Measurements from ENCODE around the gene FNIP1.
"Not testable (repeated sequence)": the region's sequence is repeated elsewhere in the genome, so short reads cannot be mapped to it uniquely, and the experiment has no call there.

FNIP1 gene

DNA sequence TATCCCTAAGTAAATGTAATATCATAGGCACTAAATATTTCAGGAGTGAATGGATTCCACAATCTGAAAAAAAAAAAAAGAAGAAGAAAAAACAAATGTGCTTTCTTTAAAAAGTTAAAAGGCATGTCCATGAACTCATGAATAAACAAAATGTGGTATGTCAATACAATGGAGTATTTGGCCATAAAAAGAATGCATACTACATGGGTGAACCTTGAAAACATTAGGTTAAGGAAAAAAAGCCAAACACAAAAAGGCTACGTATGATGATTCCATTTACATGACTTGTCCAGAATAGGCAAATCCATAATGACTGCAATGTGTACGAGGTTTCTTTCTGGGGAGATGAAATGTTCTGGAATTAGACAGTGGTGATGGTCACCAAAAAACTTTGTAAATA, 45.3 kb downstream of the FNIP1 start:
- DNase-seq (ENCODE audit: low read depth in 1 of 2, low spot score in 1 of 2) = no peak

DNA sequence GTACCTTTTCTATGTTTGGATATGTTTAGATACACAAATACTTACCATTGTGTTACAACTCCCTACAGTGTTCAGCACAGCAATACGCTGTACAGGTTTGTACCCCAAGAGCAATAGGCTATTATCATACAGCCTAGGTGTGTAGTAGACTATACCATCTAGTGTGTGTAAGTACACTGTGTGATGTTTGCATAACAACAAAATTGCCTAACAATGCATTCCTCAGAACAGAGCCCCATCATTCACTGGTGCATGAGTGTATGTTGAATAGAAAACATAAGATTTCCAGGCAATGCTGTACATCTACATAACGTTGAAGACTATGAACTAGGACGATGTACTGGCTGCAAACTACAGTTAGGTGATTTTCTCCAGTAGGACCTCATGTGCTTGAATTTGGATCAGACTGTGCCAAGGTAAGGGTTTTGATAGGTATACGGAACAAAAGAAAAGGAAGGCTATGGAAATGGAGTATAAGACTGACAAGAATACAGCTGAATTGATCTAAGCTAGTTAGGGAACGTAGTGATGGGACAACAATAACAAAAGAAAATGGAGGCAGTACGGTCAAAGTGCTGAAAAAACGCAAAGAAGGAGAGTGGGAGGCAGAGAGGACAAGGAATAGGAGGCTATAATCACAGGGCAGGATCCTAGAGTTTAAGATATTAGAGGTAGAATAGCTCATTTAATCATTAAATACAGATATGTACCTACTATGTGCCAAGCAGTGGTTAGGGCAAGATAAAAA, 46.9 kb downstream of the FNIP1 start:
- no peak for DNase-seq (ENCODE audit: low read depth in 1 of 2, low spot score in 1 of 2)

DNA sequence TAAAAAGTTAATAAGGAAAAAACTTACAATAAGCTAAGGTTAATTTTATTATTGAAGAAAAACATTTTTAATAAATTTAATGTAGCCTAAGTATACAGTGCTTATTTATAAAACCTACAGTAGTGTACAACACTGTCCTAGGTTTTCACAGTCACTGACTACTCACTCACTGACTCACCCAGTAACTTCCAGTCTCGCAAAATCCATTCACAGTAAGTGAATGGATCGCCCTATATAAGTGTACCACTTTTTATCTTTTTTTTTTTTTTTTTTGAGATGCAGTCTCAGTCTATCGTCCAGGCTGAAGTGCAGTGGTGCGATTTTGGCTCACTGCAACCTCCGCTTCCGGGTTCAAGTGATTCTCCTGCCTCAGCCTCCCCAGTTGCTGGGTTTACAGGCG, 47.7 kb downstream of the FNIP1 start:
- DNase-seq (ENCODE audit: low read depth in 1 of 2, low spot score in 1 of 2) = no peak

DNA sequence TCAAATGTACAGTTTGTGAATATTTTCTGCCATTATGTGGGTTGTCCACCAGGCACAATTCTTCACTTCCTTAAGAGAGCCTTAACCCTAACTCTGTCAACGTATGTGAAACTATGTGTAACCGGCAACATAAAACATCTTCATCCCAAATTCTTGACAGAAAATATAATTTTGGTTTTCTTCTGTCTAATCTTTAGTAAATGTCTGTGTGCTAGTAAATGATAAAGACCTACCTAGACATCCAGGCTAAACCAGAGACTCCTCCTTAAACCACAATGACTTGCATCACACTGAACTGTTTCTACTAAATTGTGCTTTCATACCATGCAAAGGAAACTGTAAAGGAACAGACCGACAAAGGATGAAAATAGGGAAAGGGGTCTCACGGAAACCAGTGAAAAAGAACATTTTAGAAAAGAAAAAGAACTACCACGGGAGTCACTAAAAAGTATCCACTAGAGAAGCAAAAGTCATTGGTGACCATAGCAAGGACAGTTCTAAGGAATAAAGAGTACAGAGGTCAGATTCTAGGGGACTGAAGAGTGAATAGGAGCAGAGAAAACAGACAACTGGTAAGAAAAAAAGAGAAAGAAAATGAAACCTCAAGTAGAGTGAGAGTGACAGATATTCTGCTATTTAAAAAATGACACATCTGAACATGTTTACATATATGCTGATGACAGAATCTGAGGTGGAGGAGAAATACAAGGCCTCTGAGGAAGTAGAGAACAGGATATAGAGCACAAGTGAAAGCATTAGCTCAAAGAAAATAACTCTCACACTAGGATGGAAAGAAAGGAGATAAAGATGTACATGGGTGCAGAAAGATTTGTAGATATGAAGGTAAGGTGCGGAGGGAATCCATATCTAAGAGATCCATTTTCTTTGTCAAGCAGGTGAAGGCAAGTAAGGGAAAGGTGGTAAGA, 49.4 kb downstream of the FNIP1 start:
- no peak for DNase-seq (ENCODE audit: low read depth in 1 of 2, low spot score in 1 of 2)

DNA sequence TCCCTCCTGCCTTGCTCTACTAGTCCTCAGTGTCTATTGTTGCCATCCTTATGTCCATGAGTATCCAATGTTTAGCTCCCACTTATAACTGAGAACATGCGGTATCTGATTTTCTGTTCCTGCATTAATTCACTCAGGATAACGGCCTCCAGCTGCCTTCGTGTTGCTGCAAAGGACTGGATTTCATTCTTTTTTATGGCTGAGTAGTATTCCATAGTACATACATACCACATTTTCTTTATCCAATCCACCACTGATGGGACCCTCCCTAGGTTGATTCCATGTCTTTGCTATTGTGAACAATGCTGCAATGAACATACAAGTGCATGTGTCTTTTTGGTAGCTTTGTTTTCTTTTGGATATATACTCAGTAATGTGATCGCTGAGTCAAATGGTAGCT, 50.4 kb downstream of the FNIP1 start:
- DNase-seq (ENCODE audit: low read depth in 1 of 2, low spot score in 1 of 2) = no peak

DNA sequence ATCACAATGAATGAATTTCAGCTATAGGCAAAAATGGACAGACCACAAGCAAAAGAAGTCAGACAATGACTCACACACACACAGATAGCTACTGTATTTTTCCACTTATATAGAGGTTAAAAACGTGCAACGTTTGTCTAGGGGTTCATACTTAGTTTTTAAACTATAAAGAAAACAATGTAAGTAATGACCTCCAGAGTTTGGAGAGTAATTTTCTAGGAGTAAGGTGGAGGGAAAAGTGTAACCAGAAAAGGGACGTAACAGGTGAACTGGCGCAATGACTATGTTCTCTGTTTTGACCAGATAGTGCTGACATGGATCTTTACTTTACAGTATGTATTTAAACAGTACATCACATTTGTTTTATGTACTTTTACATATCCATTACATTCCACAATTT, 51.1 kb downstream of the FNIP1 start:
- DNase-seq (ENCODE audit: low read depth in 1 of 2, low spot score in 1 of 2) = no peak

DNA sequence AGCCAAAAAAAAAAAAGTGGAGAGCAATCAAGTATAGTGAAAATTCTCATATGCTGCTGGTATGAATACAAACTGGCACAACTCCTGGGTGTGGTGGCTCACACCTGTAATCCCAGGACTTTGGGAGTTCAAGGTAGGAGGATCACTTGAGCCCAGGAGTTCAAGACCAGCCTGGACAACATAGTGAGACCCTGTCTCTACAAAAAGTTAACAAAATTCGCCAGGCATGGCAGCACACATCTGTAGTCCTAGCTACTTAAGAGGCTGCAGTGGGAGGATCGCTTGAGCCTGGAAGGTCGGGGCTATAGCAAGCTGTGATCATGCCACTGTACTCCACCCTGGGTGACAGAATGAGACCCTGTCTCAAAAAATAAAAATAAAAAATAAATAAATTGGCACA, 51.7 kb downstream of the FNIP1 start:
- no peak for DNase-seq (ENCODE audit: low read depth in 1 of 2, low spot score in 1 of 2)

DNA sequence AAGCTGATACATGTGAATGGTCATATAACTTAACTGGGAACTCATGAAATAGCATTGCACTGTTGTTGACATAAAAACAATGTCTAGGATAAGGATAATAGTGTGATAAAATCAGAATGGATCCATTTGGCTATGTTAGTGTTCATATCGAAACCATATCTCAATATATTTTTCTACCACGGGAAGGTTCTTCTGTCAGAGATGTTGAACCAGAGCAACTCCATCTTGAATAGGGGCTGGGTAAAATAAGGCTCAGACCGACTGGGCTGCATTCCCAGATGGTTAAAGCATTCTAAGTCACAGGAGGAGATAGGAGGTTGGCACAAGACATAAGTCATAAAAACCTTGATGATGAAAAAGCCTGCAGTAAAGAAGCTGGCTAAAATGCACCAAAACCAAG, 56.3 kb downstream of the FNIP1 start:
- DNase-seq (ENCODE audit: low read depth in 1 of 2, low spot score in 1 of 2) = no peak

DNA sequence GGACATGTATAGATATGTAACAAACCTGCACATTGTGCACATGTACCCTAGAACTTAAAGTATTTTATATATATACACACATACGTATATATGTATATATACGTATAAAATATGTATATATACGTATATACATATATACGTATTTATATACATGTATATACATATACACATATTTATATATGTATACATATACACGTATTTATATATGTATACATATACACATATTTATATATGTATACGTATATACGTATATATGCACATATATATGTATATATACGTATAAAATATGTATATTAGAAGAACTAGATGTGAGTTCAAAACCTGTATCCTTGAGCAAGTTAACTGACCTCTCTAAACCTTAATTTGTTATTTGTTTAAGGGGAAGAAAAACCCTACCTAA, 61.4 kb downstream of the FNIP1 start:
- DNase-seq (ENCODE audit: low read depth in 1 of 2, low spot score in 1 of 2) = no peak

DNA sequence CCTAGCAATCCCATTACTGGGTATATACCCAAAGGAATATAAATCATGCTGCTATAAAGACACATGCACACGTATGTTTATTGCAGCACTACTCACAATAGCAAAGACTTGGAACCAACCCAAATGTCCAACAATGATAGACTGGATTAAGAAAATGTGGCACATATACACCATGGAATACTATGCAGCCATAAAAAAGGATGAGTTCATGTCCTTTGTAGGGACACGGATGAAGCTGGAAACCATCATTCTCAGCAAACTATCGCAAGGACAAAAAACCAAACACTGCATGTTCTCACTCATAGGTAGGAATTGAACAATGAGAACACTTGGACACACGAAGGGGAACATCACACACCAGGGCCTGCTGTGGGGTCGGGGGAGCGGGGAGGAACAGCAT, 61.9 kb downstream of the FNIP1 start:
- DNase-seq (ENCODE audit: low read depth in 1 of 2, low spot score in 1 of 2) = not testable (repeated sequence)

DNA sequence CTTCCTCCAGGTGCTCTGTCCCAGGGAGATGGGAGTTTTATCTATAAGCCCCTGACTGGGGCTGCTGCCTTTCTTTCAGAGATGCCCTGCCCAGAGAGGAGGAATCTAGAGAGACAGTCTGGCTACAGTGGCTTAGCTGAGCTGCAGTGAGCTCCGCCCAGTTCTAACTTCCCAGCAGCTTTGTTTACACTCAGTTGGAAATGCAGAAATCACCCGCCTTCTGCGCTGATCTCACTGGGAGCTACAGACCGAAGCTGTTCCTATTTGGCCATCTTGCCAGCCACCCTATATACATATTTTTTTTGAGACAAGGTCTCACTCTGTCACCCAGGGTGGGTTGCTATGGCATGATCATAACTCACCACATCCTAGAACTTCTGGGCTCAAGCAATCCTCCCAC, 67.5 kb downstream of the FNIP1 start:
- not testable (repeated sequence) for DNase-seq (ENCODE audit: low read depth in 1 of 2, low spot score in 1 of 2)

DNA sequence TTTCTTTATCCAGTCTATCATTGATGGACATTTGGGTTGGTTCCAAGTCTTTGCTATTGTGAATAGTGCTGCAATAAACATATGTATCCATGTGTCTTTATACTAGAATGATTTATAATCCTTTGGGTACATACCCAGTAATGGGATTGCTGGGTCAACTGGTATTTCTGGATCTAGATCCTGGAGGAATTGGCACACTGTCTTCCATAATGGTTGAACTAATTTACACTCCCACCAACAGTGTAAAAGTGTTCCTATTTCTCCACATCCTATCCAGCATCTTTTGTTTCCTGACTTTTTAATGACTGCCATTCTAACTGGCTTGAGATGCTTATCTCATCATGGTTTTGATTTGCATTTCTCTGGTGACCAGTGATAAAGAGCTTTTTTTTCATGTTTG, 72.7 kb downstream of the FNIP1 start:
- not testable (repeated sequence) for DNase-seq (ENCODE audit: low read depth in 1 of 2, low spot score in 1 of 2)

DNA sequence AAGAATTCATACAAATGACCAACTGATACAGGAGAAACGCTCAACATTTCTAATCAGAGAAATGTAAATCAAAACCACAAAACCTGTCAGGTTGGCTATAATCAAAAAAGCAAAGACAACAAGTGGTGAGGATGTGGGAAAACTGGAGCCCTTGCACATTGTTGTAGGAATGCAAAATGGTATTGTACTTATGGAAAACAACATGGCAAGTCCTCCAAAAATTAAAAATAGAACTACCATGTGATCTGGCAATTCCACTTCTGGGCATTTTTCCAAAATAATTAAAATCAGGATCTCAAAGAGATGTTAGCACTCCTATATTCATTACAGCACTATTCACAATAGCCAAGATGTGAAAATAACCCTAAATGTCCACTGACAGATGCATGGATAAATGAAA, 76.1 kb downstream of the FNIP1 start:
- DNase-seq (ENCODE audit: low read depth in 1 of 2, low spot score in 1 of 2) = no peak

DNA sequence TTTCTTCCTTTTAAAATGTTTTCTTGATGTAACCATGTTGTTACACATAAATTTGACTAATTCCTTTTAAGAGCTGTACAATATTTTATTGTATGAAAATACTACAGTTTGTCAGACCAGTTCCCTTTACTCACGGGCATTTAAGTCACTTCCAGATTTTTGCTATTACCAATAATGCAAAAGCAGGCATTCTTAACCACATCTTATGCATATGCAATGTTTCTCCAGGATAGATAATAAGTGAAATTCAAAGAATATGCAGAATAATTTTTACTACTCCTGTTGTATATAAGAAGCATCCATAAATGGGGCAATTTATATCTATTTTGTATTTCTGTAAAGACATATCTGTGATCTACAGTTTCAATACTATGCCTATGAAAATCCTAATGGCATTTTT, 77.3 kb downstream of the FNIP1 start:
- no peak for DNase-seq (ENCODE audit: low read depth in 1 of 2, low spot score in 1 of 2)

DNA sequence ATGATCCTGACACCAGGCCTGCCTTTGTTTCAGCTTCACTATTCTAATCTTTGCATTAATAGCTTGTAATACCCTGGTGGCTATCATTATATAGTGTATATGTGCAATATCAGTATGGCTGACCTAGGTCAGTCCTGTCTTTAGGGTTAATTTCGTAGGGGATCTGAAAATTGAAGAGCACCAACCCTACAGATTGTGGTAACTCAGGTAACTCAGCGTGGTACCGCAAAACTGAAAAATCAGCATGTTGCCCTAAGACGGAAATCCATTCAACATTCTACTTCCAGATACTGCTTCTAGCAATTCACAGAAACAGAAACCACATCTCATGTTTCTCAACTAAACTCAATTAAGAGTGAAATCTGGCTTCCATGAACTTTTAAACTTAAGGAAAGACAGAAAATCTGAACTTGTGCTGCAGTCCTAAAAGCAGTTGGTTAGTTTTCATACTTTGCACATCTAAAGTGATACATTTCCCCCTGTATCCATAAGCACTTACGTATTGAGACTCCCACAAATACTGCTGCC, 78.3 kb downstream of the FNIP1 start:
- no peak for DNase-seq (ENCODE audit: low read depth in 1 of 2, low spot score in 1 of 2)

DNA sequence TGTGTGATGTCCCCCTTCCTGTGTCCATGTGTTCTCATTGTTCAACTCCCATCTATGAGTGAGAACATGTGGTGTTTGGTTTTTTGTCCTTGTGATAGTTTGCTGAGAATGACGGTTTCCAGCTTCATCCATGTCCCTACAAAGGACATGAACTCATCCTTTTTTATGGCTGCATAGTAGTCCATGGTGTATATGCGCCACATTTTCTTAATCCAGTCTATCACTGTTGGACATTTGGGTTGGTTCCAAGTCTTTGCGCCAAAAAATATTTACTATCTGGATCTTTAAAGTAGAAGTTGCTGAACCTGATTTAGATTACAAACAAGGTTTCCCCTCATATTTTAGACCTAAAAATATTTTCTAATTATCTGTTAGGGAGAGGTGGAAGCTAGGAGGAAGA, 79.7 kb downstream of the FNIP1 start:
- DNase-seq (ENCODE audit: low read depth in 1 of 2, low spot score in 1 of 2) = not testable (repeated sequence)

DNA sequence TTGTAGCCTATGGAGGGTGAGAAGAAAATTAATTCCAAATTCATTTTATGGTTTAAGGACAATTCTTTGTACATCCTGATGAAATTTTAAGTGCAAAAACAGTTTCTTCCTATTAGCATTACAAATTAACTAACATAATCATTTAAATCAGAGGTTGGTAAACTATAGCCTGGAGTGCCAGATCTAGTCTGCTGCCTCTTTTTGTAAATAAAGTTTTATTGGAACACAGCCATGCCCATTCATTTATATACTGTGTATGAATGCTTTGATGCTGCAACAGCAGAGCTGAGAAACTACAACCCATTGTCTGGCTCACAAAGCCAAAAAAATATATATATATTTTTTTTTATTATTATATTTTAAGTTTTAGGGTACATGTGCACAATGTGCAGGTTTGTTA, 80.2 kb downstream of the FNIP1 start:
- DNase-seq (ENCODE audit: low read depth in 1 of 2, low spot score in 1 of 2) = no peak

DNA sequence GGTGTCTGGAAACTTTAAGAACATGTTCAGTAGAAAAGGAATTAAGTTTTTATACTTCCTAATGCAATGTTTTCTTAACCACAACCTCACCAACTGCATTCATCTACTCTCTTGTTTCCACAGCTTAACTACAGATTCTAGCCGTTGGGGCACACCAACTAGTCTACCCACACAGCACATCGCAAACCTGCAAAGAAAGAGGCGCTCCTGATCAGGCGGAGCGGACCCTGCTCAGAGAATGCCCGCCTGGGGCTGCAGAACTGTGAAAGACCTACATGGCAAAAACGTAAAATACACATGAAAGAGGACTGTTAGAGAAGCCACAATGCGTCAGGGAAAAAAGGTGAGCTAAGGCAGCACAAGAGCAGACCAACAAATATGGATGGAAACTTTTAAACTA, 86.4 kb downstream of the FNIP1 start:
- no peak for DNase-seq (ENCODE audit: low read depth in 1 of 2, low spot score in 1 of 2)

DNA sequence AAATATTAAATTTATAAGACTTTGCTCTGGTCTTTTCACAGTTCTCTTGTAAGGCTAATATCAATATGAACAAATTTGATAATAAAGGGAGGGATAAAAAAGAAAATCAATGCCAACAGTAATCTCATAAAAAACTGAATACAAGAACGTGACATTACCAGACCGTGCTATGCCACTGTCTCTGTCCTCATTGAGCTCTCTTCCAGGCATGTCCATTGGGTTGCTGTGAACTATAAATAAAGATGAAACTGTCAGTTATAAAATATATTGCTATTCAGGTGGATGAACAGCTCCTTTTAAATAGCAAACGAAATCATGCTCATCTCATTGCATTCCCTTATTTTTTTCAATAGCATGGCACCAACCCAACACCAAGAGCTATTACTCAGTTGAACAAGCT, 87.8 kb downstream of the FNIP1 start:
- no peak for DNase-seq (ENCODE audit: low read depth in 1 of 2, low spot score in 1 of 2)

DNA sequence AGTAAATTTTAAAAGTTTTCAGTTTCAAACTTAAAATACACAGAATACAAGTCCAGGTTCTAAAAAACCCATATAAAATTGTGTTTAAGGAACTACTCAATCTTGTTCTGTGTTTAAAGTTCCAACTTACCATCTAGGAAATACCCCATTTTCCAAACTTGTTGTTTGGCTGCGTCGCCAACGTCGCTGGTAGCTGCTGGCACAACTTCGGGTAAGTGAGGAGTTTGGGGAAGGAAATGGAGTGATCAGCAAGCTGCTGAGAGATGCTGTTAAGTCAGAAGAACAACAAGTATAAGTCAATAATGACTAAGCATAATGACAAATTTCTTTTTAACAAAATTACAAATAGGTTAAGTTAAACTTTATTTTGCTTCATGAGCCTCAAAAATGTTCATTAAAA, 90.5 kb downstream of the FNIP1 start:
- no peak for DNase-seq (ENCODE audit: low read depth in 1 of 2, low spot score in 1 of 2)

DNA sequence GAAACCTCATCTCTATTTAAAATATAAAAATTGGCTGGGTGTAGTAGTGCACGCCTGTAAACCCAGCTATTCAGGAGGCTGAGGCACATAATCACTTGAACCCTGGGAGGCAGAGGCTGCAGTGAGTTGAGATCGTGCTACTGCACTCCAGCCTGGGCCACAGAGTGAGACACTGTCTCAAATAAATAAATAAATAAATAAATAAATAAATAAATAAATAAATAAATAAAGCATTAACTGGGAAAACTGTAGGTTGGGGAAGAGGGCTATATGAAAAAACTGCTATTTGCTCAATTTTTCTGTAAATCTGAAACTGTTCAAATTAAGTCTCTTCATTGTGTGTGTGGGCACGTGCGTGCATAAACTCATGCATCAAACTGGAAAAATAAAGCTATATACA, 101.9 kb downstream of the FNIP1 start:
- DNase-seq (ENCODE audit: low read depth in 1 of 2, low spot score in 1 of 2) = no peak

DNA sequence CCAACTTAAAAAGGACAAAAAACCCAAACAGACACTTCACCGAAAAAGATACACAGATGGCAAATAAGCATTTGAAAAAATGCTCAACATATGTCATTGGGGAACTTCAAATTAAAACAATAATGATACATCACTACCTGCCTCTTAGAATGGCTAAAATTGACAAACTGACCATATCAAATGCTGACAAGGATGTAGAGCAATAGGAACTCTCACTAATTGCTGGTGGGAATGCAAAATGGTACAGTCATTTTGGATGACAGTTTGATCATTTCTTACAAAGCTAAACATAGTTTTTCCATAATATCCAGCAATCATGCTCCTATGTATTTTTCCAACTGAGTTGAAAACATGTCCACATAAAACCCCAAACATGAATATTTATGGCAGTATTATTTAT, 102.9 kb downstream of the FNIP1 start:
- DNase-seq (ENCODE audit: low read depth in 1 of 2, low spot score in 1 of 2) = no peak
